HL-60 (cell line): ENCODE results near the gene TP53I3.

Source experiments
- GABPA ChIP-seq: IDR thresholded peaks from 2 replicates; pipeline ENCODE4 v1.6.1; 2012; ENCODE audit warnings: low read depth
- POLR2AphosphoS5 ChIP-seq: IDR thresholded peaks from 2 replicates; pipeline ENCODE4 v1.6.1; 2012; ENCODE audit warnings: low read depth
- SPI1 ChIP-seq: IDR thresholded peaks from 2 replicates; pipeline ENCODE4 v1.6.1; 2012; ENCODE audit warnings: low read depth, mild to moderate bottlenecking, borderline replicate concordance
- TF ChIP-seq, protein P1 (sequence below): IDR thresholded peaks from one replicate; pipeline ENCODE4 v1.5.1; 2011; ENCODE audit warnings: low read length, control low read depth, inconsistent platforms; ENCODE audit not compliant: insufficient read depth
- TF ChIP-seq, protein P2 (sequence below): IDR thresholded peaks from 2 replicates; pipeline ENCODE4 v1.6.1; 2012; ENCODE audit warnings: low read depth; ENCODE audit not compliant: insufficient replicate concordance

DNA sequence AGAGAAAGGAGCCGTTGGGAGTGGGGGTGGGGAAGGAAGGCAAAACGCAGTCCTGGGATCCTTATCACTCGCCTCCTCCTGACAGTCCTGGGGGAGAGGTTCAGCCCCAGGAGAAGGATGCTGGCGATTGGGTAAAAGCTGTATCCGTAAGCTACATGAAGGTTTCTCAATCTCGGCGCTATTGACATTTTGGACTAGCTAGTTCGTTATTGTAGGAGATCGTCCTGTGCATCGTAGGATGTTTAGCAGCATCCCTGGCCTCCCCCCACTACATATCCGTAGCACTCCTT is 511 bp upstream of the TP53I3 start:
- TF ChIP-seq, protein P1, sequence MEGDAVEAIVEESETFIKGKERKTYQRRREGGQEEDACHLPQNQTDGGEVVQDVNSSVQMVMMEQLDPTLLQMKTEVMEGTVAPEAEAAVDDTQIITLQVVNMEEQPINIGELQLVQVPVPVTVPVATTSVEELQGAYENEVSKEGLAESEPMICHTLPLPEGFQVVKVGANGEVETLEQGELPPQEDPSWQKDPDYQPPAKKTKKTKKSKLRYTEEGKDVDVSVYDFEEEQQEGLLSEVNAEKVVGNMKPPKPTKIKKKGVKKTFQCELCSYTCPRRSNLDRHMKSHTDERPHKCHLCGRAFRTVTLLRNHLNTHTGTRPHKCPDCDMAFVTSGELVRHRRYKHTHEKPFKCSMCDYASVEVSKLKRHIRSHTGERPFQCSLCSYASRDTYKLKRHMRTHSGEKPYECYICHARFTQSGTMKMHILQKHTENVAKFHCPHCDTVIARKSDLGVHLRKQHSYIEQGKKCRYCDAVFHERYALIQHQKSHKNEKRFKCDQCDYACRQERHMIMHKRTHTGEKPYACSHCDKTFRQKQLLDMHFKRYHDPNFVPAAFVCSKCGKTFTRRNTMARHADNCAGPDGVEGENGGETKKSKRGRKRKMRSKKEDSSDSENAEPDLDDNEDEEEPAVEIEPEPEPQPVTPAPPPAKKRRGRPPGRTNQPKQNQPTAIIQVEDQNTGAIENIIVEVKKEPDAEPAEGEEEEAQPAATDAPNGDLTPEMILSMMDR, result no peak
- TF ChIP-seq SPI1 (no peak), GABPA (no peak), POLR2AphosphoS5 (no peak)
- TF ChIP-seq, protein P2, sequence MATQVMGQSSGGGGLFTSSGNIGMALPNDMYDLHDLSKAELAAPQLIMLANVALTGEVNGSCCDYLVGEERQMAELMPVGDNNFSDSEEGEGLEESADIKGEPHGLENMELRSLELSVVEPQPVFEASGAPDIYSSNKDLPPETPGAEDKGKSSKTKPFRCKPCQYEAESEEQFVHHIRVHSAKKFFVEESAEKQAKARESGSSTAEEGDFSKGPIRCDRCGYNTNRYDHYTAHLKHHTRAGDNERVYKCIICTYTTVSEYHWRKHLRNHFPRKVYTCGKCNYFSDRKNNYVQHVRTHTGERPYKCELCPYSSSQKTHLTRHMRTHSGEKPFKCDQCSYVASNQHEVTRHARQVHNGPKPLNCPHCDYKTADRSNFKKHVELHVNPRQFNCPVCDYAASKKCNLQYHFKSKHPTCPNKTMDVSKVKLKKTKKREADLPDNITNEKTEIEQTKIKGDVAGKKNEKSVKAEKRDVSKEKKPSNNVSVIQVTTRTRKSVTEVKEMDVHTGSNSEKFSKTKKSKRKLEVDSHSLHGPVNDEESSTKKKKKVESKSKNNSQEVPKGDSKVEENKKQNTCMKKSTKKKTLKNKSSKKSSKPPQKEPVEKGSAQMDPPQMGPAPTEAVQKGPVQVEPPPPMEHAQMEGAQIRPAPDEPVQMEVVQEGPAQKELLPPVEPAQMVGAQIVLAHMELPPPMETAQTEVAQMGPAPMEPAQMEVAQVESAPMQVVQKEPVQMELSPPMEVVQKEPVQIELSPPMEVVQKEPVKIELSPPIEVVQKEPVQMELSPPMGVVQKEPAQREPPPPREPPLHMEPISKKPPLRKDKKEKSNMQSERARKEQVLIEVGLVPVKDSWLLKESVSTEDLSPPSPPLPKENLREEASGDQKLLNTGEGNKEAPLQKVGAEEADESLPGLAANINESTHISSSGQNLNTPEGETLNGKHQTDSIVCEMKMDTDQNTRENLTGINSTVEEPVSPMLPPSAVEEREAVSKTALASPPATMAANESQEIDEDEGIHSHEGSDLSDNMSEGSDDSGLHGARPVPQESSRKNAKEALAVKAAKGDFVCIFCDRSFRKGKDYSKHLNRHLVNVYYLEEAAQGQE, result no peak
